Myocyte (in vitro differentiated cells): ENCODE results near the gene PDGFA. TPM values are rescaled to one million over a fixed set of nuclear protein-coding genes. Genes with fewer than 3 reads are reported as not detected.

ENCODE experiments used
- DNase-seq: peaks from one replicate; pipeline ENCODE4 v3.0.0-alpha.2; 2012; ENCODE audit warnings: low read depth
- total RNA-seq: library from RNA; depleted of rRNA; stranded (reverse); fragments of >200 nt; gene quantifications from 2 replicates; pipeline ENCODE4 v1.2.3, GENCODE V29; 2014

The PDGFA gene
- total RNA-seq, 1 donor from 2014 or later = 48.4 TPM

GRCh38 chr7:491958-492713 lies 27.5 kb downstream of the PDGFA start:
- no peak for DNase-seq

- DNase-seq = no peak
These were observed 28.2 kb downstream of the PDGFA start for GRCh38 chr7:491292-491957.

- DNase-seq = peak; percentile 98
These were observed 29.0 kb downstream of the PDGFA start for GRCh38 chr7:490461-491291.

GRCh38 chr7:489876-490275 lies 29.8 kb downstream of the PDGFA start:
- no peak for DNase-seq

GRCh38 chr7:486216-486743 lies 33.4 kb downstream of the PDGFA start:
- no peak for DNase-seq

- peak; percentile 49 for DNase-seq
These were observed 34.2 kb downstream of the PDGFA start for GRCh38 chr7:485188-486081.

GRCh38 chr7:484356-485101 lies 35.1 kb downstream of the PDGFA start:
- DNase-seq = no peak

- DNase-seq = no peak
These were observed 35.8 kb downstream of the PDGFA start for GRCh38 chr7:483656-484355.

- no peak for DNase-seq
These were observed 37.0 kb downstream of the PDGFA start for GRCh38 chr7:482521-483083.

GRCh38 chr7:481219-481930 lies 38.3 kb downstream of the PDGFA start:
- DNase-seq = no peak

- no peak for DNase-seq
These were observed 39.0 kb downstream of the PDGFA start for GRCh38 chr7:480531-481218.

GRCh38 chr7:479948-480499 lies 39.6 kb downstream of the PDGFA start:
- no peak for DNase-seq

- peak; percentile 50 for DNase-seq
These were observed 40.3 kb downstream of the PDGFA start for GRCh38 chr7:479115-479947.

GRCh38 chr7:477626-478220 lies 41.9 kb downstream of the PDGFA start:
- DNase-seq = no peak

- no peak for DNase-seq
These were observed 42.8 kb downstream of the PDGFA start for GRCh38 chr7:476736-477360.
